Lower leg skin (tissue), 3 donors: ENCODE measurements around the gene TBX4.

Source experiments
- CTCF ChIP-seq, 3 donors: fragments of 450-650 bp; IDR thresholded peaks; one replicate each; pipeline ENCODE4 v1.5.1; 2016; ENCODE audit warnings: antibody characterized with exemption in 3 of 3, mild to moderate bottlenecking in 3 of 3, moderate library complexity in 2 of 3
- POLR2A ChIP-seq, 2 donors: fragments of 450-650 bp; IDR thresholded peaks; one replicate each; pipeline ENCODE4 v1.6.1; 2016 to 2017; ENCODE audit warnings: antibody characterized with exemption in 2 of 2, mild to moderate bottlenecking in 1 of 2, moderate library complexity in 1 of 2

- TF ChIP-seq CTCF (IDR thresholded peaks at IDR 0.05) (no peak), POLR2A (IDR thresholded peaks at IDR 0.05) (no peak)
These were observed 2.2 kb upstream of the TBX4 start for GRCh38 chr17:61449707-61450640.
